Fibroblast of skin of scalp (primary cell): ENCODE data around the gene ILK.

Experiments used
- DNase-seq: peaks from one replicate; pipeline ENCODE4 v3.0.0-alpha.2; 2013

ILK gene

DNA sequence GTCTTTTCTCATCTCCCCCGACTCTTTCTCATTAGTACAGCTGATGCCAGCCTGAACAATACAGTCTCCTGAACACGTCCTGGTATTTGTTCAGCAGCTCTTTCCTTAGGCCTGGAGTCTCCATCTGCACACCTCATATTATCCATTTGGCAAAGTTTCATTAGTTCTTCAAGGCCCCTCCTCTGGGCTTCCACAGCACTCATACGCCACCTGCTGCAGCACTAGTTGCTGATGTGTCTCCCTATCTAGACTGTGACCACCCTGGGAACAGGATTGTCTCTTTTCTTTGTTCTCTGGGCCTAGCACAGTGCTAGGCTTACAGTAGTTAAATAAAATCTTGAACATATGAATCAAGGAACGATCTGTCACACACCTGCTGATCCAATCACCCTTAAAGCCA lies 34.9 kb downstream of the ILK start:
- DNase-seq, result no peak

DNA sequence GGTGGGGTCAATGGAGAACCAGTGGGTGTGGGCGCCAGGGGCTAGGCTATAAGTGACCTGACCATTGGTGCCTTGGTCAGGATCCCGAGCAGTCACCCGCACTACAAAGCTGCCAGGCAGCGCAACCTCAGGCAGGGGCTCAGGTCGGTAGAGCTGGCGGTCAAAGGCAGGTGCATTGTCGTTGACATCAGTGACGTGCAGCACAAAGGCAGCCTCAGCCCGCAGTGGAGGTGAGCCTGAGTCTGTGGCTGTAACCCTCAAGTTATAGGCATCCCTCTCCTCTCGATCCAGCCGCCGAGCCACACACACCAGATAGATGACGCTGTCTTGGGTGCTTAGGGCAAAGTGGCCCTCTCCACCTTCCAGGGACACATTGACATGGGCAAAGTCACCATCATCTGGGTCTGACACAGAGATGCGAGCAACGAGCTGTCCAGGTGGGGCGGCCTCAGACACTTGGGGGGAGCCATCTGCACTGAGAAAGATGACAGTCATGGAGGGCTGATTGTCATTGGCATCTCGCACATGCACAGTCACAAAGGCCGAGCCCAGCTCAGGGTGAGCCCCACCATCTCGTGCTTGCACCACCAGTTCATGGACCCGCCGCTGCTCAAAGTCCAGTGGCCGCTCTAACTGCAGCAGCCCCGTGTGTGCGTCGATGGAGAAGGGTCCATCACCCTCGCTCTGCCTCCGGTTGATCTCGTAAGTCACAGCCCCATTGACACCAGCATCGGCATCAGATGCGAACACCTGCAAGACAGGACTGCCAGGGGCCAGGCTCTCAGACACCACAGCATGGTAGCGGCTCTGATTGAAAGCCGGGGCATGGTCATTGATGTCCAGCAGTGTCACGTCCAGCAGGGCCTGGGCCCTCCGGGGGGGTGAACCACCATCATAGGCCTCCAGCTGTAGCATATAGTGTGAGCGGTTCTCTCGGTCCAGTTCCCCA lies 36.7 kb downstream of the ILK start:
- DNase-seq, result no peak

DNA sequence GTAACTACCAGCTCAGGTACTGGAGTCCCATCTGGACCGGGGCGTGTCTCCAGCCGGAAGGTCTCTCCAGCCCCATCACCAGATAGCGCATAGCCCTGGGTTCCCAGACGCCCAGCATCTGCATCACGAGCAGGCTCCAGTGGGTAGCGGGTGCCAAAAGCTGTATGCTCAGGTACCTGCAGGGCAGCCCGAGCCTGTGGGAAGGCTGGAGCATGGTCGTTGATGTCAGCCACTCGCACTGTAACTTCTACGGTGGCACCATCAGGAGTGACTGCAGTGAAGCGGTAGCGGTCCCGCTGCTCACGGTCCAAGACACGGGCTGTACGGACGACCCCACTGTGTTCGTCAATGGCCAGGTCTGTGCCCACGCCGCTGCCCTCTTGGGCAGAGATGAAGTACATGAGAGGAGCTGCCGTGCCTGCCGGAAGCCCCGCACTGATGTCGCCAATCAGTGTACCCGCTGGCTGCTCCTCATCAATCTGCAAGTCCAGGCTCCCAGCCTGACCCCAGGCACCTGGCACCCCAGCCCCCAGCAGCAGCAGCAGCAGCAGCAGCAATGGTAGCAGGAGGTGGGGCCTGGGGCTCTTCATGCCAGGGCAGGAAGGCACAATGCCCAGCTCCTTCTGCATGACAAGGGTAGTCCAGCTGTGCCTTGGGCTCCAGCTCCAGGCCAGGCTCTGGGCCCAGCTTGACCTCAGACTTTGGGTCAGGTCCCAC lies 37.6 kb downstream of the ILK start:
- no peak for DNase-seq

DNA sequence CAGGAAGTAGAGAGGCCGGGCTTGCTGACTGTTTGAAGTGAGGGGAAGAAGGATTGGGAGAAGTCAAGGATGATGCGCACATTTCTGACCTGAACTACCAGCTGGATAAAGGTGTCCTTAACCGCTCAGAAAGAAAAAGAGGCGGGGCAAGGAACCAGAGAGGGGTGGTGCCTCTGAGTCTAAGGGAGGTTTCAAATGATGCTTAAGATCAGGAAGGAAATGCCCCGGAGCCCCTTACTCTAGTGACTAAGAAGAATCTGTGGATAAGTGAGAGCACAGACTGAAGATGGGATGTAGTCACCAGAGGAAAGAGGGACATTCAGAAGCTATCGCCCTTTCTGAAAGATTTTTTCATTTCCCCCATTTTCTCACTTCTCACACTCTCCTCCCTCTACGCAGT lies 39.4 kb downstream of the ILK start:
- no peak for DNase-seq

DNA sequence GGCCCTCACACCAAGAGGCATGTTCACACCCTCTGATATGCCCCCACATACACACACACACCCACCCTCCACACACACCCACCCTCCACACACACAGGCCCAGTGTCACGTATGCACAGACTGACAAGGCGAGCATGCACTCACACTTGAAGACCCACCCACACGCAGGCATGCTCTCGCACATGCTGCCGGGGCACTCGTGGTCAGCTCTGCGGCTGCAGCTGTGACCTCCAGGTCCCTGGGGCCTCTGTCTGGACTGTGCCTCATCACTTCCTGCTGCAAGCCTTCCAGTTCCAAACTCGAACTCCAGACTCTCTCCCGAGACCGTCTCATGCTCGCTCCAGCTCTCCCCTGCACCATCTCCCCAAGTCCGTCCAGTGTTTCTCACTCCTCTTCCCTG lies 42.5 kb downstream of the ILK start:
- DNase-seq, result peak; percentile 73

DNA sequence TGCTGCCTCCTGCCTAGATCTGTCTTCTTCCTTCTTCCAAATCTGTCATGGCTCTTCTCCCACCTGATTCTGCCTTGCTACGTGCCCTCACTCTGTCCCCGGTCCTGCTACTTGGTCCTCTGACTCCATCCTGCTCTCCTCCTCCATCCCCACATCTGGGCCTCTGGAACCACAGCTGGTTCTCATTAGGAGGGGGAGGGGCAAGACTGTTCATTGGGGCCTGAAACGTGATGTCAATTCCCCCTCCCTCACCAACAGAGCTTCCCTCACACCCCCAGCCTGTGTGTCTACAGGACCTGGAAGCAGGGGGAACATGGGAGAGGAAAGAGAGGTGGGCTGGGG lies 43.0 kb downstream of the ILK start:
- peak; percentile 89 for DNase-seq

DNA sequence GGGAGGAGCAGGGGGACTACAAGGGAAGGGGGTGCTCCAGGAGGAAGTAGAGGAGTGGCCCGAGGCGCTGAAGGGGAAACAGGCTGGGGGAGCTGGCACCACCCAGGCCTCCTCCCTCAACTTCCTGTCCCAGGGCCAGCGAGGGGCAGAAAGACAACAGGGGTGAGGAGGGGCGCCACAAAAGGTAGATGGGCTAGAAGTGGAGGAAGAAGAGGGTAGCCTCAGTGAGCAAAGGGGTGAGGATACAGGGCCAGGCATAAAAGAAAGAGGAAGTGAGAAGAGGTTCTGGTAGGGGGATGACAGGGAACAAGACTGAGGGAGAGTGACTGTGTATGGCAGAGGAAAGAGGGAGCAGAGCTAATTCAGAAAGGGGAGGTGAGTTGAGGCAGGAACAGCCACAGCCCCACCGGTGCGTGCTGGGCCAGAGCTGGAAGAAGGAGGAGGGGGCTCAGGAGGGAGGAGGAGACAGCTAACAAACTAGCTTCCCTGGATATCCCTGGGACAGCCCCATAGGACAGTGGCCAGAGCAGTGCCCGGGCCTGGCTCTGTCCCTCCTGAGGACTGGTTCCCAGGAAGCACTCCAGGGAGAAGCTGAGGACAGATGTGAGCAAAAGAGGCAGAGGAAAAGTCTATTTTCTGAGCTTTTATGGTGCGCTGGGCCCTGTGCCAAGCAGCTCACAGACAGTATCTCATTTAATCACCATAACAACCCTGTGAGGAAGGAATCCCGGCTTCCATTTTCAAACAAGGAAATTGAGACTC lies 43.5 kb downstream of the ILK start:
- peak; percentile 64 for DNase-seq

DNA sequence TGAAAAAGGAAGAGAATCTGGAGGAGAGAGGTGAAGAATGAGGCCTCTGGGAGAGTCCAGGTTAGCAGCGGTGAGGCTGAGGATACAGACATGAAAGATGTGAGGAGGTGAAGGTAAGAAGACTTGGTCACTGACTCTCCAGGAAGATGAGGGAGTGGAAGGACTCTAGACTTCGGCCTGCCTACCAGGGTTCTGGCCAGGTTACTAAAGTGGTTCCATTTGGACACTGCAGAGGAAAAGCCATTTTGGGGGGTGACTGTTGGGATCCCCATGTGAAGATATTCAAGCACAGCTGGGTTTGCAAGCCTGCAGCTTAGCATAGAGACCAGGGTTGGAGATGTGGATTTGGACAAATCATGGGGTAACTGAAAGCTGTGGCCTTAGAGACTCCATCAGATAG lies 44.3 kb downstream of the ILK start:
- no peak for DNase-seq

DNA sequence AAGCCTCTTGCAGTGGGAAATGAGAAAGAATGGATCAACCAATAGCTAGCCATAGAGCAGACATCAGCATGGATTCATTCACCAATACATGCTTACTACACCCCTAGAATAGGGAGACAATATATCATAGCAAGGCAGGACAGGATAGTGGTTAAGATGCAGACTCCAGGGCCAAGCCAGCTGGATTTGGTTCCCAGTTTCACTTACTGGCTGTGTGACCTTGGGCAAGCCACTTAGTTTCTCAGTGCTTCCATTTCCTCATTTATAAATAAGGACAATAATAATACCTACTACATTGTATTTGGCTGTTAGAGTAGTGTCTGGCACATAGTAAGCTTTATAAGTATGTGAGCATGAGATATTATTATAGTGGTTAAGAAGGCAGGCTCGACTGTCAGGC lies 44.9 kb downstream of the ILK start:
- no peak for DNase-seq

DNA sequence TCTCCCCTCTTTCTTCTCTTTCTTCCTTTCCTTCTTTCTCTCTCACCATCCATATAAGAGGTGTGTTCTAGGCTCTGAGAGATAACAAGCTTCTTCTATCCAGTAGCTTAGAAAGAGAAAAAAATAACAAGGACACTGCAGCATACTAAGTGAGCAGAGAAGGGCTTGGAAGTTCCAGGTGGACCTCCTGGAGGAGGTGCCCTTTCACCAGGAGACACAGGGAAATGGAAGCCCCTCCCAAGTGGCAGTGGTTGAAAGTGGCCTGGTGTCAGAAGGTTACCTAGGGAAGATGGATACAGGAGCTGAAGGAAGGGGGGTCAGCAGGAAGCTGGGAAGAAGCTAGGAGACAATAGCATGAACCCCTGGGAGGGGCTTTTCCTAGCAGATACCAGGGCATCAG lies 46.5 kb downstream of the ILK start:
- DNase-seq, result no peak

DNA sequence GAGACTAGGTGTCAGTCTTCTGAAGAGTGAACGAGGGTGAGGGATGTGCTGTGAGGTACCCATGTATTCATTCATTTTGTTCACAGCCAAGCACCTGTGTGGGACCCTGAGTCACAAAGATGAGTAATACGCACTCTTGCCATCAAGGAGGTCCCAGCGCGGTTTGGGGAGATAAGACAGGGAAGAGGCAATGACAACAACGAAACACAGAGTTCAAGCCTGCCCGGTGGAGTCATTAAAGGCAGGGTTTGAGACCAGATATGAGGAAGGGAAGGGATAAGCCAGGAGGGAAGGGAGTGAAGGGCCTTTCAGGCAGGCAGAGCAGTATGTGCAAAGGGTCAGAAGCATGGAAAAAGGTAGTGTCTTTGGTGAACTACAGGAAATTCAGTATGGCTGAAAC lies 47.4 kb downstream of the ILK start:
- no peak for DNase-seq

DNA sequence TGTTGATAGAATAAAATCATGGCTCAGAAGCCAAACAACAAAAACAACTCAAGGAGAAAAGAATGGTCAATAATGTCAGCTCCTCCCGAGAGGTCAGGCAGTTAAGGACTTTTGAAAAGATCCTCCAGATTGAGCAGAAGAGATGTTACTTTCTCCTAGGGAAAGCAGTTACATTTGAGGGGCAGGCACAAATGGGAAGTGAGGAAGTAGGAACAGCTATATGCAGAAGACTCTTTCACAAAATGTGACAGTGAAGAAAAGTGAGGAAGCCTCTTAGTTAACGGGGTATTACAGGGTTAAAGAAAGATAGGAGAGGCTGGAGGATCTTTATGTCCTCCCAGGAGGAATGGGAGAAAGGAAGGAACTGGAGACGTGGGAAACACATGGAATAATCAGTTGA lies 48.6 kb downstream of the ILK start:
- DNase-seq, result no peak

DNA sequence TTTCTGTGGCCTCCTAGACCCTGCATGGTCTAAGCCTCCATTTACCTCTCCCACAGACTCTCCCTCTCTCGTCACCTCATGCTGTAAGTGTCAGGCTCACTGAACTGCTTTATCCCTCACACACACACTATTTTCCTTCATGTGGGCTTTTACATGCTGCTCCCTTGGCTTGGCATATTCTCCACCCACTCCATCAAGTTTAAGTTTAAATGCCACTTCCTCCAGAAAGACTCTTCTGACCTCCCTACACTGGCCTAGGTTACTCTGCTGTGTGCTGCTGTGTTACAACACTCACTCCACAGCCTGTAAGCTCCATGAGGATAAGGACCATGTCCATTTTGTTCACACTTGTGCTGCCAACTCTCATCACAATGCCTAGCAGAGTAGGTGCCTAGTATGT lies 49.5 kb downstream of the ILK start:
- DNase-seq, result no peak

DNA sequence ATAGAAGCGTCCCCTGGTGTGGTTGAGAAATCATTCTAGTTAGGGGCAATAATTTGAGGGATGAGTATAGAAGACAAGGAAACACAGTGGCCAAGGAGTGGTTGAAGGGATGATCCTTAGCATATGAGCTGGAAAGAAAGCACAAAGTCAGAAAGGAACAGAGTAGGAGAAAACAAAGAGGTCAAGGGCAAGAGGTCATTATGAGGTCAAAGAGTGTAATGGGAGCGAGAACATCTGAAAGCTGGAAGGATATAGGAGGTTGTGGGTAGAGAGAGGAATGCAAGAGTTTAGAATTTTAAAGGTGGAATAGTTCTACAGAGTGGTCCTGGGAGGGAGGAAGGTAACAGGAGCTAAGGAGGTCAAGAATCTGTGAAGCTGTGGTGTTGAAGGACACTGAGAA lies 50.1 kb downstream of the ILK start:
- DNase-seq, result no peak

DNA sequence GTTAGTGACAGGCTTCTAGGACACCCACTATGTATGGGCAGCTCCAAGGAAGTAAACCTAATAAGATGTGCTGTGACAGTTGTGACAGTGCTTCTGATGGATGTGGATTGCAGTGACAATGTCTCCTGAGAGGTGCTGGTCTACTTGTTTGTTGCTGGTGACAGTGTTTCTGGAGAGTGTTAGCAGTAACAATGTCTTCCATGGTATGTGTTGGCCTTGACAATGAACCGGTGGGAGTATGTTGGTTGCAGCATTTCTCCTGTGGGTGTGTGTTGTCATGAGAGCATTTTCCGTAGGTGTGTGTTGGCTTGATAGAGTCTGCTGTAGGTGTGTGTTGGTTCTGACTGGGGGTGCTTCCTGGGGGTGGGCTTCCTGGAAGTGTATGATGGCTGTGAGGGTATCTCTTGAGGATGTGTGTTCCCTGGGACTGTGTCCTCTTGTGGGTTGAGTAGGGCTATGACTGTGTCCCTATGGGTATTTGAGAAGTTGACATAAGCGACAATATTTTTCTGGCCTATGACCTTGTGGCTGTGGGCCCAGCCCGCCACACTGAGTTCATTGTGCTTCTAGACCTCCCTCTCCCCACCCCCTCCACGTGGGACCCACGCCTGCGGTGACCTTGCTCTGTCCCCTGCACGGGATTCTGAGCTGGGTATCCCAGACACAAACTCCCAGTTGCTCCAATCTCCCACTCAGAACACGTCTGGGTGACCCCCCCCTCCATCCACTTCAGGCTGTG lies 50.9 kb downstream of the ILK start:
- no peak for DNase-seq

DNA sequence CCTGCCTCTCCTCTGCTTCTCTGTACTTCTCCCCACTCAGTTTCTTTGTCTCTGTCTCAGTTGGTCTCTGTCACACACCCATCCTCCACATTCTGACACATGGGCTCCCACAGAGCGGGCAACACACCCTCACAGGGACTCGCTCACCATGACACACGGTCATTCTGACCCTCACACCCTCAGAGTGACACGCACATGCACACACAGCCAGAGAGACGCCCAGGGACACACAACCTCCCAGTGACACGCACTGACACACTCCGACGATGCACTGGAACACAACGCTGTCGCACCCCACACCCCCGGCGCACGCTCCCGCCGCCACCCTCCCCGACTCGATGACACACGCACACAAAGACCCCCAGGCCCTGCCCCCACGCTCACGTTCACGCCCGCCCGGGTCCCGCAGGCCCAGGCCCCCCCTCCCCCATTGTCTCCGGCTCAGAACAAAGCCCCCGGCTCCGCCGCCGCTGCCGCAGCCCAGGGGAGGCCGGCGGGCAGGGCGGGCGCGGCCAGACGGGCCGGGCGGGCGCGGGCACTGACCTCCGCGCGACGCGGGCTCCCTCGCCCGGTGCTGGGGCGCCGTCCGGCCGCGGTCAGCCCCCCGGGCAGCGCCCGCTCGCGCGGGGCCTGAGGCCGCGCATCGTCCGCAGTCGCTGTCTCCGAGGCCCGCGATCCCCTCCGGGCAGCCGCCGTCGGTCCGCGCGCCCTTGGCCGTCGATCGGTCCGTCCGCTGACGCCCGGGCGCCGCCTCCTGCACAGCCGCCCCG lies 51.6 kb downstream of the ILK start:
- DNase-seq, result peak; percentile 52

DNA sequence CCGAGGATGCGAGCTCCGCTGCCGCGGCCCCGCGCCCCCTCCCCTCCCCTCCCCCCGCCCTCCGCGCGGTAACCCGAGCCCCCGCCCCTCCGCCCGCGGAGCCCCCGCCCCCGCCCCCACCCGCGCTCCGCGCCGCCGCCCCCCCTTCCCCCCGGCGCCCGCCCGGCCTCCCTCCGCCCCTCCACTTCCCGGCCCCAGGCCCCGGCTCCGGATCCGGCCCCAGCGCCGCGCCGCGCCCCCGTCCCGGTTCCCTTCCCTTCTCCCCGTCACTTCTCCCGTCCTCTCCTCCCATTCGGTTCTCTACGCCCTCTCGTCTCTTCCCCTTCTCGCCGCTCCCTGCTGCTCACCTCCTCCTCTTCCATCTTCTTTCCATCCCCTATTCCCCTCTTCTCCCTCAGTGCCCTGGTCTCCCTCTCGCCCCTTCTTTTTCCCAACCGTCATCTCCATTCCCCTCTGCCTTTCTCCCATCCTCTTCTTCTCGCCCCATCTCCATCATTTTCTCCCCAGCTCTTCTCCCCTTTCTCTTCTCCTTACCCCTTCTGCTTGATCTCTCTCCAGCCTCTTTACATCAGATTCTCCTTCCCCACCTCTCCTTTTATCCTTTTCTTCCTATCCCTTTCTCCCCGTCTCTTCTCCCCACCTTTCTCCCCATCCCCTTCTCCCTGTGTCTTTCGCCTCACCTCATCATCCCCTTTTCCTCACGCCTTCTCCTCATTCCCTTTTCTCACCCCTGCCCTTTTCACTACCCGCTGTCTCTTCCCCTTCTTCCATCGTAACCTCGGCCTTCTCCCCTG lies 52.4 kb downstream of the ILK start, which contains the start of gene DCHS1:
Gene DCHS1, minus strand, starts transcription at position 20 of the 794 bp plus-strand sequence. CDS start 14,196 bp downstream, outside the sequence.
- DNase-seq, result peak; percentile 29

DNA sequence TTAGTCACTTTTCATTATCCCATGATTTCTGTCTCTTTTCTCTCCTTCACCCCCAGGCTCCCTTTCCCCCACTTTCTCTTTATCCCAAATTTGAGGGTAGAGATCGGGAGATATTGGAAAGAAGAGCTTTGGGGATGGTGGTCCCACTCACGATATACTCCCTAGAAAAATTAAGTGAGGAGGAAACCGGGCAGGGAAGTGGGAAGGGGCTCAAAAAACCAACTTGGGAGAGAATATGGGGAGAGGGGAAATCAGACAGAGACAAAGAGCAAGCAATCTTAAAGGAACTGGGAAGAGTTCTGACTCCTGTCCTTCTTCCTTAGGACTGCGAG lies 53.0 kb downstream of the ILK start:
- no peak for DNase-seq

DNA sequence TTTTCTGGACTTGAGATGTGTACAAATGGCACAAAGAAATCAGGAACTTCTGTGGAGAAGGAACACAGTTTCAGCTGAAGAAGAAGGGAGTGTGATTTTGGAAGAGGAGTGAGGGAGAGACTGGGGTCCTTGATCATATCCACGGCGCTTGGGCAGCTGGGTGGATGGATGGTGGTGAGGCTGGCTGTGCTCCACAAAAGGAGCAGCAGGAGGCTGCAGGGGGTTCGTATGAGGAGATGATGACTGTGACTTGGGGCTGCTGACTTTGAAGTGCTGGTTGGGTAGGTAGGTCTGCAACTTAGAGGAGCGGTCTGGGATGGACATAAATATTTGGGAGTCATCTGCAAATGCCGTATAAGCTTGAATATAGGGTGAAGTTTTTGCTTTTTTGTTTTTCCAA lies 53.4 kb downstream of the ILK start:
- DNase-seq, result peak; percentile 9

DNA sequence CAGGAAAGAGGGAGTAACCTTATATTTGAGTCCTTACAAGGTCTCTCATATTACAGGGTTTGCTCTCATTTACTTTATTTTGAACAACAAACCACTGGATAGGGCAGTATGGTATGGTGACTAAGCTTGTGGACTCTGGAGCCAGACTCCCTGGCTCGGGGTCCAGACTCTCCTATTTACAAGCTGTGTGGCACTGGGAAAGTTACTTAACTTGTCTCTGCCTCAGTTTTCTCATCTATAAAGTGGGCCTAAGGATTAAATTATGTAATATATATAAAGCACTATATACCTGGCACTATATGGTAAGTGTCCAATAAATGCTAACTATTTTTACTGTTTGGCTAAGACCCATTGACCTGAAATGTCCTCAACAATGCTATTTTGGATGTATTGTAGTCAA lies 53.8 kb downstream of the ILK start:
- DNase-seq, result peak; percentile 29

DNA sequence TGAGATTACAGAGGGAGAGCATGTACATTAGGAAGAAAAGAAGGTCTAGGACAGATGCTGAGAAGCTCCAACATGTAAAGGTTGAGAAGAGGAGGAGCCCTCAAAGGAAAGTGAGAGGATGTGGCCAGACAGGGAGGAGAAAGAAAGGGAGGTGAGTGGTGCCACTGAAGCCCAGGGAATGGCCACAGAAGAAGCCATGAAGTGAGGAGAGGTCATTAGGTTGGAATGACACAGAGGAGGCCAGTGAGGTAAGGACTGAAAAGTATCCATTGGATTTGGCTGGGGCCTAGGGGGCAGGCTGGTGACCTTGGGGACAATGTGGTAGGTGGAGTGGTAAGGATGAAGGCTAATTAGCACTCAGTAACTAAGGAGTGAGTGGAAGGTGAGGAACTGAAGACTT lies 55.1 kb downstream of the ILK start:
- DNase-seq, result no peak
